Measurements from ENCODE around the gene RPEL1. TPM values are rescaled to one million over a fixed set of nuclear protein-coding genes. Genes with fewer than 3 reads are reported as not detected.

The RPEL1 gene
- total and polyA plus RNA-seq, 2 of the 8 experiments (the other 6 are each of a cell fraction or from before 2014, with no cell fraction given), result 0.12 TPM; not detected in 1

DNA sequence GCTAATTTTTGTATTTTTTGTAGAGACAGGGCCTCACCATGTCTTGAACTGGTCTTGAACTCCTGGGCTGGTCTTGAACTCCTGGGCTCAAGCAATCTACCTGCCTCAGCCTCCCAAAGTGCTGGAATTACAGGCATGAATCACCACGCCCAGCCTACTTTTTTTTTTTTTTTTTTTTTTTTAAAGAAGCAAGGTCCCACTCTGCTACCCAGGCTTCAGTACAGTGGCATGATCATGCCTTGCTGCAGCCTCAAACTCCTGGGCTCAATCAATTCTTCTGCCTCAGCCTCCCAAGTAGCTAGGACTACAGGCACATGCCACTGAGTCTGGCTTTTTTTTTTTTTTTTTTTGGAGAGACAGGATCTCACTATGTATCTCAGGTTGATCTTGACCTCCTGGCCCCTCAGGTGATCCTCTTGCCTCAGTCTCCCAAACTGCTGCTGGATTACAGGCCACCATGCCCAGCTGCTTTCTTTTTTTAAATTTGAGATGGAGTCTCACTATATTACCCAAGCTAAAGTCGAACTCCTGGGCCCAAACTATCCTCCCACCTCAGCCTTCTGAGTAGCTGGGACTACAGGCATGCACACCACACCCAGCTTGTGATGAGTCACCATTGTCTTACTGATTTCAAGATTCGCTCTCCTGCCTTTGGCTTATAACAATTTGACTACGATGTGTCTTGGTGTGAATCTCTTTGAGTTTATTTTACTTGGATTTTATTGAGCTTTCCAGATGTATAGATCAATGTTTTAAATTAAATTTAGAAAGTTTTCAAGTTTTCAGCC is 9.0 kb downstream of the RPEL1 start (continued):
- TF ChIP-seq, protein P1, sequence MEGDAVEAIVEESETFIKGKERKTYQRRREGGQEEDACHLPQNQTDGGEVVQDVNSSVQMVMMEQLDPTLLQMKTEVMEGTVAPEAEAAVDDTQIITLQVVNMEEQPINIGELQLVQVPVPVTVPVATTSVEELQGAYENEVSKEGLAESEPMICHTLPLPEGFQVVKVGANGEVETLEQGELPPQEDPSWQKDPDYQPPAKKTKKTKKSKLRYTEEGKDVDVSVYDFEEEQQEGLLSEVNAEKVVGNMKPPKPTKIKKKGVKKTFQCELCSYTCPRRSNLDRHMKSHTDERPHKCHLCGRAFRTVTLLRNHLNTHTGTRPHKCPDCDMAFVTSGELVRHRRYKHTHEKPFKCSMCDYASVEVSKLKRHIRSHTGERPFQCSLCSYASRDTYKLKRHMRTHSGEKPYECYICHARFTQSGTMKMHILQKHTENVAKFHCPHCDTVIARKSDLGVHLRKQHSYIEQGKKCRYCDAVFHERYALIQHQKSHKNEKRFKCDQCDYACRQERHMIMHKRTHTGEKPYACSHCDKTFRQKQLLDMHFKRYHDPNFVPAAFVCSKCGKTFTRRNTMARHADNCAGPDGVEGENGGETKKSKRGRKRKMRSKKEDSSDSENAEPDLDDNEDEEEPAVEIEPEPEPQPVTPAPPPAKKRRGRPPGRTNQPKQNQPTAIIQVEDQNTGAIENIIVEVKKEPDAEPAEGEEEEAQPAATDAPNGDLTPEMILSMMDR (IDR thresholded peaks at IDR 0.05; ENCODE audit: control extremely low read depth in 1 of 3, insufficient read depth in 1 of 3, low read depth in 1 of 3, low read length in 3 of 3), result no peak
- no peak for TF ChIP-seq RNF2 (IDR thresholded peaks at IDR 0.05; ENCODE audit: borderline replicate concordance, low read depth, low read length, missing control alignments, poor library complexity, severe bottlenecking)
